ENCODE measurements around the gene PARD3.

The PARD3 gene

GRCh38 chr10:34109495-34109894 is 705.6 kb downstream of the PARD3 start:
- Histone ChIP-seq H3K27ac (ENCODE audit: low read length) (no peak overlapping the region), H3K9ac (ENCODE audit: low read depth, low read length) (no peak overlapping the region), H3K4me3 (ENCODE audit: low read depth in 1 of 2, low read length in 2 of 2) (no peak overlapping the region), H3K36me3 (ENCODE audit: insufficient read depth, low read length) (peaks cover 15% of the 10 kb centered on the region), H2AFZ (ENCODE audit: low read depth, low read length) (no peak overlapping the region), H3K4me2 (ENCODE audit: insufficient read depth, low read length) (no peak overlapping the region), H3K9me3 (ENCODE audit: insufficient read depth, low read length, severe bottlenecking) (no peaks in the 10 kb centered on the region), H3K79me2 (ENCODE audit: insufficient read depth, low read length) (no peaks in the 10 kb centered on the region), H3K4me1 (ENCODE audit: insufficient read depth, low read length) (no peaks in the 10 kb centered on the region), H4K20me1 (ENCODE audit: insufficient read depth, low read length) (no peaks in the 10 kb centered on the region), H3K27me3 (ENCODE audit: insufficient read depth, low read length, poor library complexity) (no peaks in the 10 kb centered on the region)
- ATAC-seq (ENCODE audit: insufficient read depth, low read depth) (no peak), DNase-seq (no peak)
- TF ChIP-seq EZH2 (IDR thresholded peaks at IDR 0.05; ENCODE audit: borderline replicate concordance, low read depth, low read length, severe bottlenecking) (no peak), CTCF (IDR thresholded peaks at IDR 0.05; ENCODE audit: borderline replicate concordance, extremely low read depth, low read length, poor library complexity, severe bottlenecking) (no peak)

- Histone ChIP-seq H3K4me1 (ENCODE audit: insufficient read depth, low read length) (no peaks in the 10 kb centered on the region), H2AFZ (ENCODE audit: low read depth, low read length) (no peak overlapping the region), H3K4me2 (ENCODE audit: insufficient read depth, low read length) (no peak overlapping the region), H4K20me1 (ENCODE audit: insufficient read depth, low read length) (no peaks in the 10 kb centered on the region), H3K27me3 (ENCODE audit: insufficient read depth, low read length, poor library complexity) (no peaks in the 10 kb centered on the region), H3K9me3 (ENCODE audit: insufficient read depth, low read length, severe bottlenecking) (no peaks in the 10 kb centered on the region), H3K27ac (ENCODE audit: low read length) (no peak overlapping the region), H3K9ac (ENCODE audit: low read depth, low read length) (no peak overlapping the region), H3K79me2 (ENCODE audit: insufficient read depth, low read length) (no peaks in the 10 kb centered on the region), H3K4me3 (ENCODE audit: low read depth in 1 of 2, low read length in 2 of 2) (no peak overlapping the region), H3K36me3 (ENCODE audit: insufficient read depth, low read length) (peaks cover 15% of the 10 kb centered on the region)
- ATAC-seq (ENCODE audit: insufficient read depth, low read depth) (no peak), DNase-seq (no peak)
- TF ChIP-seq CTCF (IDR thresholded peaks at IDR 0.05; ENCODE audit: borderline replicate concordance, extremely low read depth, low read length, poor library complexity, severe bottlenecking) (no peak), EZH2 (IDR thresholded peaks at IDR 0.05; ENCODE audit: borderline replicate concordance, low read depth, low read length, severe bottlenecking) (no peak)
Observed at GRCh38 chr10:34107626-34108516, 707.2 kb downstream of the PARD3 start.

- TF ChIP-seq CTCF (IDR thresholded peaks at IDR 0.05; ENCODE audit: borderline replicate concordance, extremely low read depth, low read length, poor library complexity, severe bottlenecking) (no peak), EZH2 (IDR thresholded peaks at IDR 0.05; ENCODE audit: borderline replicate concordance, low read depth, low read length, severe bottlenecking) (no peak)
Observed at GRCh38 chr10:34106356-34106885, 708.7 kb downstream of the PARD3 start.

More at GRCh38 chr10:34106356-34106885, 708.7 kb downstream of the PARD3 start:
- no peak overlapping the region for H2AFZ ChIP-seq (ENCODE audit: low read depth, low read length)
- no peaks in the 10 kb centered on the region for H4K20me1 ChIP-seq (ENCODE audit: insufficient read depth, low read length)
- no peak for DNase-seq
- H3K4me1 ChIP-seq (ENCODE audit: insufficient read depth, low read length), result no peaks in the 10 kb centered on the region
- H3K79me2 ChIP-seq (ENCODE audit: insufficient read depth, low read length), result no peaks in the 10 kb centered on the region
- no peaks in the 10 kb centered on the region for H3K27me3 ChIP-seq (ENCODE audit: insufficient read depth, low read length, poor library complexity)
- no peak overlapping the region for H3K4me3 ChIP-seq (ENCODE audit: low read depth in 1 of 2, low read length in 2 of 2)
- no peaks in the 10 kb centered on the region for H3K9me3 ChIP-seq (ENCODE audit: insufficient read depth, low read length, severe bottlenecking)
- no peak overlapping the region for H3K4me2 ChIP-seq (ENCODE audit: insufficient read depth, low read length)
- no peak for ATAC-seq (ENCODE audit: insufficient read depth, low read depth)
- no peak overlapping the region for H3K9ac ChIP-seq (ENCODE audit: low read depth, low read length)
- H3K36me3 ChIP-seq (ENCODE audit: insufficient read depth, low read length), result peaks cover 15% of the 10 kb centered on the region
- no peak overlapping the region for H3K27ac ChIP-seq (ENCODE audit: low read length)
